ENCODE data around the gene B4GALT3. TPM values are rescaled to one million over a fixed set of nuclear protein-coding genes. Genes with fewer than 3 reads are reported as not detected.
"Not testable (repeated sequence)": the region's sequence is repeated elsewhere in the genome, so short reads cannot be mapped to it uniquely, and the experiment has no call there.

Gene B4GALT3
- total and polyA plus RNA-seq, 4 experiments from 2014 or later, result 55.9 to 71.5 (median 62.5) TPM

DNA sequence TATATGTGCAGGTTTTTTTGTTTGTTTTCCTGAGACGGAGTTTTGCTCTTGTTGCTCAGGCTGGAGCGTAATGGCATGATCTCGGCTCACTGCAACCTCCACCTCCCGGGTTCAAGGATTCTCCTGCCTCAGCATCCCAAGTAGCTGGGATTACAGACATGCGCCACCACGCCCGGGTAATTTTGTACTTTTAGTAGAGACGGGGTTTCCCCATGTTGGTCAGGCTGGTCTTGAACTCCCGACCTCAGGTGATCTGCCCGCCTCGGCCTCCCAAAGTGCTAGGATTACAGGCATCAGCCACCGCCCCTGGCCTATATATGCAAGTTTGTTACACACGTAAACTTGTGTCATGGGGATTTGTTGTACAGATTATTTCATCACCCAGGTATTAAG is 47.4 kb upstream of the B4GALT3 start:
- H3K4me3 Mint-ChIP-seq; H3K27me3 ChIP-seq (ENCODE audit: insufficient read depth, low read length); H3K9me3 Mint-ChIP-seq; H3K9me3 ChIP-seq (ENCODE audit: control insufficient read depth in 1 of 2, low read length in 2 of 2); H3K27ac ChIP-seq (ENCODE audit: low read depth, low read length); DNase-seq; H3K4me3 ChIP-seq (ENCODE audit: low read length in 2 of 2); H3K27me3 Mint-ChIP-seq: not testable (repeated sequence)
- CTCF ChIA-PET (ENCODE audit: partially characterized antibody), result interaction anchor here (1.1 to 13.2 kb wide), 14 partner anchors 8 to 160 kb away, joined by 3 to 245 read pairs (median 46); partner anchors contain the start of genes ADAMTS4, CFAP126, FCER1G and NDUFS2
- peak overlapping the region in 1 of 7 donors; percentile 17 for H3K27ac Mint-ChIP-seq
- peaks cover 4 to 23% of the 10 kb centered on the region in 2 donors for H3K36me3 Mint-ChIP-seq
- intact Hi-C loops (cut with micrococcal nuclease), result loop anchor here (1.0 to 10.0 kb wide), 9 partner anchors 14 to 520 kb away; partner anchors contain the start of genes B4GALT3, CFAP126, DEDD and DUSP12
- POLR2A ChIA-PET (ENCODE audit: partially characterized antibody), result interaction anchor here (0.7 to 5.1 kb wide), 11 partner anchors 13 to 165 kb away, joined by 3 to 112 read pairs (median 16); partner anchors contain the start of genes NDUFS2, PPOX and UFC1
- H3K4me1 Mint-ChIP-seq, result peaks cover 20 to 37% (median 29%) of the 10 kb centered on the region in 4 donors
- H3K4me1 ChIP-seq (ENCODE audit: insufficient read depth, low read length), result peaks cover 28% of the 10 kb centered on the region
- peaks cover 16% of the 10 kb centered on the region for H3K36me3 ChIP-seq (ENCODE audit: insufficient read depth, low read length)

DNA sequence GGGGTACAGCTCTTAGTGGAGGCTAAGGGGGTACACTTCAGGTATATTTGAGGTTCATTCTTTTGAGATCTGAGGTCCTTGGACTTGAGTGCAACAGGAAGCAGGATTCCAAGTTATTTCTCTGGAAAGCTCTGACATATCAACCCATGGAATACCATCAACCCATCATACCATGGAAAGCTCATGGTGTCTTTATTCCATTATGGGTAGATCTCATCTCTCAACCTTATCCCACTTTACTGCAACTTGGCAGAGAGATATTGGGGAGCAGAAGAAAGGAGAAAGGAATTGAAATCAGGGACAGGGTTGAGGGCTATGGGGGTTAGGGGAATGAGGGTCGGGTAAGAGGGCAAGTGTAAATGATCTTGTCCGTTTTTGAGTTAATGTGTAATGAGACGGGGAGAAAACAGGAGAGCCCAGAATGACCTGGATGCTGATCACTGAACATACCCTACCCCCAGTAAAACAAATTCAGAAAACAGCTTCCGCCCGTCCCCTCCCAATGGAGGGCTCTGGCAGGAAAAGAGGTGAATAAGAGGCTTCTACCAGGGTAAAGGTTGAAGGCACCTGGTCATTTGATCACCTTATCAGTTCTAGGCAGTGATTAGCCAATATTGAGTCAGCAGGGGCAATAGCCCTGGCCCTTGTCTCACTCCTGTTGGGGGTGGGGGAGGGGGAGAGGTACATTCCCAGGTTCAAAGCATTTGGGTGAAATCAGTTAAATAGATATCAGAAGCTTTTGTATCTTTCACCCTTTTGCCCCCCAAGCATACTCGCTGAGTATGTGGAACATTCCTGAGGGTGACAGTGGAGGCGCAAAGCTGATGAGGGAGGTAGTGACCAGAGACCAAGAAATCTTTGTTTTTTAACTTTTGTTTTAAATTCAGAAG is 46.7 kb upstream of the B4GALT3 start:
- Mint-ChIP-seq H3K9me3 (no peaks in the 10 kb centered on the region), H3K4me1 (peaks cover 23 to 44% (median 32%) of the 10 kb centered on the region in 4 donors), H3K27me3 (no peaks in the 10 kb centered on the region), H3K36me3 (peaks cover 0 to 19% of the 10 kb centered on the region in 2 donors), H3K4me3 (no peak overlapping the region), H3K27ac (peak overlapping the region in 2 of 7 donors; percentile 35 to 48)
- intact Hi-C loops (cut with micrococcal nuclease), result loop anchor here (10.0 kb wide), 1 partner anchor 521 kb away; the partner anchor contains the start of gene DUSP12
- ChIA-PET CTCF (ENCODE audit: partially characterized antibody) (interaction anchor here (1.1 to 13.2 kb wide), 10 partner anchors 13 to 161 kb away, joined by 3 to 245 read pairs (median 78); partner anchors contain the start of genes CFAP126, NDUFS2, PPOX and UFC1), POLR2A (ENCODE audit: partially characterized antibody) (interaction anchor here (0.7 to 5.1 kb wide), 7 partner anchors 13 to 166 kb away, joined by 3 to 112 read pairs (median 20); partner anchors contain the start of genes NDUFS2 and PPOX)
- no peak overlapping the region for H3K27ac ChIP-seq (ENCODE audit: low read depth, low read length)
- H3K4me1 ChIP-seq (ENCODE audit: insufficient read depth, low read length), result peaks cover 28% of the 10 kb centered on the region
- peaks cover 9% of the 10 kb centered on the region for H3K36me3 ChIP-seq (ENCODE audit: insufficient read depth, low read length)
- H3K9me3 ChIP-seq (ENCODE audit: control insufficient read depth in 1 of 2, low read length in 2 of 2), result no peaks in the 10 kb centered on the region
- H3K27me3 ChIP-seq (ENCODE audit: insufficient read depth, low read length), result no peaks in the 10 kb centered on the region
- no peak for DNase-seq
- H3K4me3 ChIP-seq (ENCODE audit: low read length in 2 of 2), result no peak overlapping the region

GRCh38 chr1:161222175-161223019 is 45.1 kb upstream of the B4GALT3 start:
- H3K27me3 Mint-ChIP-seq, result no peaks in the 10 kb centered on the region
- DNase-seq, result no peak
- intact Hi-C loops (cut with micrococcal nuclease), result loop anchor here (10.0 kb wide), 1 partner anchor 522 kb away; the partner anchor contains the start of gene DUSP12
- CTCF ChIA-PET (ENCODE audit: partially characterized antibody), result interaction anchor here (0.5 to 13.2 kb wide), 7 partner anchors 12 to 516 kb away, joined by 3 to 245 read pairs (median 103); partner anchors contain the start of genes NDUFS2 and PPOX
- Histone ChIP-seq H3K36me3 (ENCODE audit: insufficient read depth, low read length) (no peaks in the 10 kb centered on the region), H3K4me3 (ENCODE audit: low read length in 2 of 2) (no peak overlapping the region), H3K27ac (ENCODE audit: low read depth, low read length) (no peak overlapping the region), H3K4me1 (ENCODE audit: insufficient read depth, low read length) (peaks cover 33% of the 10 kb centered on the region), H3K9me3 (ENCODE audit: control insufficient read depth in 1 of 2, low read length in 2 of 2) (no peaks in the 10 kb centered on the region), H3K27me3 (ENCODE audit: insufficient read depth, low read length) (no peaks in the 10 kb centered on the region)
- H3K4me3 Mint-ChIP-seq, result peak overlapping the region in 1 of 8 donors; percentile 66
- POLR2A ChIA-PET (ENCODE audit: partially characterized antibody), result interaction anchor here (1.0 to 1.6 kb wide), 3 partner anchors 12 to 53 kb away, joined by 3 to 6 read pairs (median 4); partner anchors contain the start of gene NDUFS2
- H3K36me3 Mint-ChIP-seq, result peaks cover 0 to 4% of the 10 kb centered on the region in 2 donors
- H3K27ac Mint-ChIP-seq, result peak overlapping the region in 3 of 7 donors; percentile 79 to 81 (median 79)
- H3K9me3 Mint-ChIP-seq, result no peaks in the 10 kb centered on the region
- peaks cover 26 to 48% (median 35%) of the 10 kb centered on the region in 4 donors for H3K4me1 Mint-ChIP-seq

GRCh38 chr1:161220002-161220401 is 42.7 kb upstream of the B4GALT3 start:
- H3K27ac Mint-ChIP-seq, result peak overlapping the region in 1 of 7 donors; percentile 8

DNA sequence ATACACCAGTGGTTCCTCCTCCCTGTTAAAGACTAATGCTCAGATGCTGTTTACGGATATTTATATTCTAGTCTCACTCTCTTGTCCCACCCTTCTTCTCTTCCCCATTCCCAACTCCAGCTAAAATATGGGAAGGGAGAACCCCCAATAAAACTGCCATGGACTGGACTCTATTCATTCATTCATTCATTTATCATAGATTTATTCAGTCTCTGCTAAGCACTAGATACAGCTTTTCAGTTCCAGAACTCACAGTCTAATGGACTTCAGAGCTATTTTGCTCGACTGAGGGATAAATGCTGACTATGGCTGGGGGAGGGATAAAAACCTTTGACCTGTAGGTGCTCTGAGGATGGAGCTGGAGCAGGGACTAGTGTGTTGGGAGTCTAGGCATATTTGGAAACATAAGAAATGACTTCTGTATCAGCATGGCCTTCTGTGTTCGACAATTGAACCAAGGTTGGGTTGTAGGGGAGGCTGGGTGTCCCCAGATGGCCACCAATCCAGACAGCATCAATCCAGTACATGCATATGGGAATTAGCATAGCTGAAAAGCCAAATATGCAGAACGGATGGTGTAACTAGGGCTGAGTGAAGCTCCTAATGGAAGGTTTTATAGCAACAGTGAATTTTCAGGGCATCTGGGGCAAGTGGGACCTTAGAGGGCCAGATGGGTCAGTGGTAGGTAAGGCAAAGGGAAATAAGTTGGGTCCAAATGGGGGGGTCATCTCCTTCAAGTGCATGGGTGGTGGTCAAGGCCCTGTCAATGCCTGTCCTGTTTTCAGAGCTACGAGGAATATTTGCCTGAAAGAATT is 42.0 kb upstream of the B4GALT3 start:
- no peak overlapping the region for H3K4me3 Mint-ChIP-seq
- POLR2A ChIA-PET (ENCODE audit: partially characterized antibody), result interaction anchor here (0.9 to 4.3 kb wide), 4 partner anchors 14 to 54 kb away, joined by 4 to 27 read pairs (median 4); partner anchors contain the start of genes NDUFS2 and PPOX
- H3K4me3 ChIP-seq (ENCODE audit: low read length in 2 of 2), result no peak overlapping the region

More at GRCh38 chr1:161220002-161220401, 42.7 kb upstream of the B4GALT3 start:
- no peaks in the 10 kb centered on the region for H3K9me3 ChIP-seq (ENCODE audit: control insufficient read depth in 1 of 2, low read length in 2 of 2)
- no peak overlapping the region for H3K27ac ChIP-seq (ENCODE audit: low read depth, low read length)
- no peak overlapping the region for H3K4me3 ChIP-seq (ENCODE audit: low read length in 2 of 2)
- Mint-ChIP-seq H3K36me3 (peaks cover 0 to 3% of the 10 kb centered on the region in 2 donors), H3K27me3 (no peaks in the 10 kb centered on the region), H3K4me3 (no peak overlapping the region), H3K4me1 (peaks cover 13 to 36% (median 26%) of the 10 kb centered on the region in 4 donors), H3K9me3 (no peaks in the 10 kb centered on the region)
- POLR2A ChIA-PET (ENCODE audit: partially characterized antibody), result interaction anchor here (1.2 to 4.3 kb wide), 3 partner anchors 18 to 54 kb away, joined by 4 to 27 read pairs (median 4); partner anchors contain the start of genes NDUFS2 and PPOX
- no peaks in the 10 kb centered on the region for H3K36me3 ChIP-seq (ENCODE audit: insufficient read depth, low read length)
- H3K4me1 ChIP-seq (ENCODE audit: insufficient read depth, low read length), result peaks cover 14% of the 10 kb centered on the region
- DNase-seq, result no peak
- CTCF ChIA-PET (ENCODE audit: partially characterized antibody), result interaction anchor here (0.6 to 13.2 kb wide), 11 partner anchors 9 to 165 kb away, joined by 3 to 245 read pairs (median 7); partner anchors contain the start of genes ADAMTS4, PPOX and SDHC
- intact Hi-C loops (cut with micrococcal nuclease), result loop anchor here (10.0 kb wide), 1 partner anchor 525 kb away; the partner anchor contains the start of gene DUSP12
- no peaks in the 10 kb centered on the region for H3K27me3 ChIP-seq (ENCODE audit: insufficient read depth, low read length)

More for the DNA sequence above, 42.0 kb upstream of the B4GALT3 start:
- Histone ChIP-seq H3K27me3 (ENCODE audit: insufficient read depth, low read length) (no peaks in the 10 kb centered on the region), H3K9me3 (ENCODE audit: control insufficient read depth in 1 of 2, low read length in 2 of 2) (no peaks in the 10 kb centered on the region), H3K4me1 (ENCODE audit: insufficient read depth, low read length) (peaks cover 13% of the 10 kb centered on the region), H3K27ac (ENCODE audit: low read depth, low read length) (no peak overlapping the region), H3K36me3 (ENCODE audit: insufficient read depth, low read length) (peaks cover 2% of the 10 kb centered on the region)
- intact Hi-C loops (cut with micrococcal nuclease), result no loop called here
- H3K27ac Mint-ChIP-seq, result peak overlapping the region in 3 of 7 donors; percentile 1 to 47 (median 8)
- no peaks in the 10 kb centered on the region for H3K27me3 Mint-ChIP-seq
- H3K4me1 Mint-ChIP-seq, result peaks cover 12 to 37% (median 29%) of the 10 kb centered on the region in 4 donors
- CTCF ChIA-PET (ENCODE audit: partially characterized antibody), result interaction anchor here (0.7 to 13.2 kb wide), 13 partner anchors 9 to 166 kb away, joined by 3 to 245 read pairs (median 4); partner anchors contain the start of genes ADAMTS4, NDUFS2, PPOX and SDHC
- peaks cover 3 to 9% of the 10 kb centered on the region in 2 donors for H3K36me3 Mint-ChIP-seq
- no peak for DNase-seq
- H3K9me3 Mint-ChIP-seq, result no peaks in the 10 kb centered on the region

Data from CD4-positive, alpha-beta memory T cell (primary cell).